Measurements from ENCODE around the gene CRYL1.

GRCh38 chr13:20438801-20439200 is 86.9 kb downstream of the CRYL1 start:
- TF ChIP-seq SOX6 (IDR thresholded peaks at IDR 0.05) (no peak), PHTF2 (CRISPR knock-in tag; IDR thresholded peaks at IDR 0.05) (no peak), MXI1 (IDR thresholded peaks at IDR 0.05; ENCODE audit: low read depth, low read length) (no peak), EZH2 (IDR thresholded peaks at IDR 0.05; ENCODE audit: borderline replicate concordance, low read depth, low read length) (no peak), POLR2AphosphoS2 (IDR thresholded peaks at IDR 0.05; ENCODE audit: low read length) (no peak), ZNF431 (CRISPR knock-in tag; IDR thresholded peaks at IDR 0.05) (no peak), ZNF274 (IDR thresholded peaks at IDR 0.05; ENCODE audit: borderline replicate concordance, low read depth, low read length) (no peak), POLR2AphosphoS5 (IDR thresholded peaks at IDR 0.05; ENCODE audit: control insufficient read depth, insufficient read depth, low read depth, low read length) (no peak)

Data from K562 (cell line).